ENCODE measurements around the gene DSCAML1. TPM values are rescaled to one million over a fixed set of nuclear protein-coding genes. Genes with fewer than 3 reads are reported as not detected.
"Not testable (repeated sequence)": the region's sequence is repeated elsewhere in the genome, so short reads cannot be mapped to it uniquely, and the experiment has no call there.

The DSCAML1 gene
- total RNA-seq, 1 experiment from 2014 or later = not detected

DNA sequence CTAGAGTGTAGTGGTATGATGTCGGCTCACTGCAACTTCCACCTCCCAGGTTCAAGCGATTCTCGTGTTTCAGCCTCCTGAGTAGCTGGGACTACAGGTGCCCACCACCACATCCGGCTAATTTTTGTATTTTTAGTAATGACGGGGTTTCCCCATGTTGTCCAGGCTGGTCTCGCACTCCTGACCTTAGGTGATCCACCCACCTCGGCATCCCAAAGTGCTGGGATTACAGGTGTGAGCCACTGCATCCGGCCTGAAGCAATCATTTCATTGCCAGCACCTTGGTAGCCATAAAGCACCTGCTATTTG, 340.3 kb downstream of the DSCAML1 start:
- RAD21 ChIA-PET (ENCODE audit: low non-redundant PET in 1 of 2, low total read pairs in 2 of 2, uncharacterized antibody in 2 of 2, unreplicated experiment in 2 of 2); H3K9me3 ChIP-seq (ENCODE audit: control insufficient read depth in 1 of 2, insufficient read depth in 1 of 2, low read depth in 1 of 2, low read length in 2 of 2); H3K27ac ChIP-seq (ENCODE audit: low read depth, low read length); POLR2A ChIA-PET; H3K9ac ChIP-seq (ENCODE audit: low read length); H3K36me3 ChIP-seq (ENCODE audit: control insufficient read depth in 1 of 2, insufficient read depth in 2 of 2, low read length in 2 of 2); H3K4me3 ChIP-seq (replicated peaks in 1 of 2; ENCODE audit: low read depth in 1 of 2, low read length in 2 of 2); H3K27me3 ChIP-seq (ENCODE audit: insufficient read depth, low read length); intact Hi-C loops (cut with micrococcal nuclease); H3K79me2 ChIP-seq (ENCODE audit: insufficient read depth, low read length); H3K4me1 ChIP-seq (ENCODE audit: control insufficient read depth in 1 of 2, insufficient read depth in 2 of 2, low read length in 2 of 2); ATAC-seq; CTCF ChIA-PET; H2AFZ ChIP-seq (ENCODE audit: low read depth, low read length, poor library complexity, severe bottlenecking); H4K20me1 ChIP-seq (ENCODE audit: insufficient read depth); DNase-seq (ENCODE audit: low read depth, low spot score); BruUV-seq (replicated peaks); H3K9me2 ChIP-seq (ENCODE audit: insufficient read depth); H3K4me2 ChIP-seq (ENCODE audit: low read length): not testable (repeated sequence)

DNA sequence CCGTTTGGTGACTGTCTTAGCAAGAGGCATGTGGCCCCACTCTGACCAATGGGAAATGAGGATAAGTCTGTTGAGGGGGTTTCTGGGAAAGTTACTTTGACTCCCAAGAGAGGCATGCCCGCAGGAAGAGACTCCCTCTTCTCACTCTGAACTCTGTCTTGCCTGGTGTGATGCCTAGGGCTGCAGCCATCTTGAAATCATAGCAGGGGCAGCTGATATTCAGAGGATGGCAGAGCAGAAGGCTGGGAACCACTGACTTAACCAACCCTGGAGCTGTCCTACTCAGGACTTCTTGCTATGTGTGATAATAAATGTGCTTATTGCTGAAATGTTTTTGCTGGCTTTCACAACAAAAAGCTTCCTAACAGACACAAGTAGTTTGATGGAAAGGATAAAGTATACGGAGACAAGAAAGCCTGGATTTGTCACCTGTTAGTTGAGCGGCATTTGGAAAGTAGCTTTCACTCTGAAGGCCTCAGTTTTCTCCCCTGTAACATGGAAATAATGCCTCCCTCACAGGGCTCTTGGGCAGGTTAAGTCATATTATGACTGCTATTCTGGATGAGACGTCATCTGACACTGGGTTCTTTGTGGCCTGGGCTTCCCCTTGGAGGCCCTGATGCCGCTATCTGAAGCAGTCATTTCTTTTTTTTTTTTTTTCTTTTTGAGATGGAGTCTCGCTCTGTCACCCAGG, 340.8 kb downstream of the DSCAML1 start:
- Histone ChIP-seq H3K9me3 (ENCODE audit: control insufficient read depth in 1 of 2, insufficient read depth in 1 of 2, low read depth in 1 of 2, low read length in 2 of 2) (no peaks in the 10 kb centered on the region), H3K4me1 (ENCODE audit: control insufficient read depth in 1 of 2, insufficient read depth in 2 of 2, low read length in 2 of 2) (no peaks in the 10 kb centered on the region), H3K4me2 (ENCODE audit: low read length) (no peak overlapping the region), H3K79me2 (ENCODE audit: insufficient read depth, low read length) (no peaks in the 10 kb centered on the region), H3K27me3 (ENCODE audit: insufficient read depth, low read length) (no peaks in the 10 kb centered on the region), H3K9me2 (ENCODE audit: insufficient read depth) (no peaks in the 10 kb centered on the region), H3K9ac (ENCODE audit: low read length) (no peak overlapping the region), H3K4me3 (replicated peaks in 1 of 2; ENCODE audit: low read depth in 1 of 2, low read length in 2 of 2) (no peak overlapping the region), H3K27ac (ENCODE audit: low read depth, low read length) (no peak overlapping the region), H2AFZ (ENCODE audit: low read depth, low read length, poor library complexity, severe bottlenecking) (no peak overlapping the region), H4K20me1 (ENCODE audit: insufficient read depth) (no peaks in the 10 kb centered on the region), H3K36me3 (ENCODE audit: control insufficient read depth in 1 of 2, insufficient read depth in 2 of 2, low read length in 2 of 2) (no peaks in the 10 kb centered on the region)
- BruUV-seq (replicated peaks) = no TSS peak
- DNase-seq (ENCODE audit: low read depth, low spot score) (no peak), ATAC-seq (no peak)
- POLR2A ChIA-PET = no interaction called here
- RAD21 ChIA-PET (ENCODE audit: low non-redundant PET in 1 of 2, low total read pairs in 2 of 2, uncharacterized antibody in 2 of 2, unreplicated experiment in 2 of 2) = no interaction called here
- TF ChIP-seq SP1 (IDR thresholded peaks at IDR 0.05; ENCODE audit: low read depth) (no peak), EGR1 (IDR thresholded peaks at IDR 0.05; ENCODE audit: low read depth) (no peak), EZH2 (IDR thresholded peaks at IDR 0.05) (no peak), CBX3 (IDR thresholded peaks at IDR 0.05; ENCODE audit: low read depth) (no peak), CEBPB (IDR thresholded peaks at IDR 0.05; ENCODE audit: low read depth) (no peak), EZH2phosphoT487 (IDR thresholded peaks at IDR 0.05; ENCODE audit: borderline replicate concordance) (no peak)
- CTCF ChIA-PET = no interaction called here
- intact Hi-C loops (cut with micrococcal nuclease) = no loop called here

All from HCT116 (cell line).